Measurements from ENCODE around the gene IBA57.

The IBA57 gene

DNA sequence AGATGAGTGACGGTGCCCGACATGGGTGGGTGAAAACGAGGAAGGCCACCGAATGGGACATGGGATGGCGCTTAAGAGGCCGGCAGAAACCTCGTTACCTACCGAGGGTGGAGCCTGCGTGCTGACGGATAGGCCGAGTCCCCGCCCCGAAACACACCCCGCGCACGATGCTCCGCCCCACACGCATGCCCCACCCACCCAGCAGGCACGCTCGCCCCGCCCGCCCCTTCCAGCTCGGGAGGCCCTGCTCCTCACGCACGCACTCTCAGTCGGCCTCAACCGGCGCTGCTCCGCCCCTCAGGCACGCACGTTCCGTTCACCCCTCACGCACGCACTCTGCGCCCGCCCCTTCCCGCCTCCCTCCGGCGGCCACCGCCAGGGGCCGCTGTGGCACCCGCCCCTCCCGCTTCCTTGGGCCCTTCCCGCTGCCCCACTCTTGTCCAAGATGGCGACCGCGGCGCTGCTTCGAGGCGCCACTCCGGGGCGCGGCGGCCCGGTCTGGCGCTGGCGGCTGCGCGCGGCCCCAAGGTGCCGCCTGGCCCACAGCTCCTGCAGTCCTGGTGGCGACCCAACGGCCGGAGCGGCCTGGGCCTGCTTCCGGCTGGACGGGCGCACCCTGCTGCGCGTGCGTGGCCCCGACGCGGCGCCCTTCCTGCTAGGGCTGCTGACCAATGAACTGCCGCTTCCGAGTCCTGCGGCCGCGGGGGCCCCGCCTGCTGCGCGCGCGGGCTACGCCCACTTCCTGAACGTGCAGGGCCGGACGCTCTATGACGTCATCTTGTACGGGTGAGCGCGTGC, at the start of gene IBA57:
IBA57 (plus strand) TSS at position 433 of the 798 bp plus-strand sequence; CDS start at position 446, 13 bp downstream.
- Mint-ChIP-seq H3K9me3 (no peaks in the 10 kb centered on the region), H3K4me3 (peak within 1 kb of the TSS; percentile 86), H3K4me1 (ENCODE audit: low read depth) (peaks cover 39% of the 10 kb centered on the region)

DNA sequence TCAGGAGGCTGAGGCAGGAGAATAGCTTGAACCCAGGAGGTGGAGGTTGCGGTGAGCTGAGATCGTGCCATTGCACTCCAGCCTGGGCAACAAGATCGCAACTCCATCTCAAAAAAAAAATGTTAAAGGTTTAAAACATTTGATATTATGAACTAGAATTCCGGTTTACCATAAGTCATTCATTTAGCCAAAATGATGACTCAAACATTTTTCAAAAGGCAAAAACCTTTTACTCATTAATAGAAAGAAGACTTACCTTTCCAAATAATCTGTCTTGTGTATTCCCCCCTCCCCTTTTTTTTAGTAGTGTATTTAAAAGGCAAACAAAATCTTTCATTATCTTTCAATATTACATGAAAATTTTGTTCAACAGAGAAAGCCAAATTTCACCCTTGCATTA, 48.3 kb upstream of the IBA57 start:
- peaks cover 3% of the 10 kb centered on the region for H3K9me3 Mint-ChIP-seq
- H3K4me3 Mint-ChIP-seq: no peak overlapping the region
- no peaks in the 10 kb centered on the region for H3K27me3 Mint-ChIP-seq
- peaks cover 7% of the 10 kb centered on the region for H3K36me3 Mint-ChIP-seq (ENCODE audit: low read depth)
- H3K27ac Mint-ChIP-seq: no peak overlapping the region
- no peaks in the 10 kb centered on the region for H3K4me1 Mint-ChIP-seq (ENCODE audit: low read depth)

More for the DNA sequence above, at the start of gene IBA57:
- H3K36me3 Mint-ChIP-seq (ENCODE audit: low read depth): no peaks in the 10 kb centered on the region
- H3K27ac Mint-ChIP-seq: peak within 1 kb of the TSS; percentile 95
- no peaks in the 10 kb centered on the region for H3K27me3 Mint-ChIP-seq

DNA sequence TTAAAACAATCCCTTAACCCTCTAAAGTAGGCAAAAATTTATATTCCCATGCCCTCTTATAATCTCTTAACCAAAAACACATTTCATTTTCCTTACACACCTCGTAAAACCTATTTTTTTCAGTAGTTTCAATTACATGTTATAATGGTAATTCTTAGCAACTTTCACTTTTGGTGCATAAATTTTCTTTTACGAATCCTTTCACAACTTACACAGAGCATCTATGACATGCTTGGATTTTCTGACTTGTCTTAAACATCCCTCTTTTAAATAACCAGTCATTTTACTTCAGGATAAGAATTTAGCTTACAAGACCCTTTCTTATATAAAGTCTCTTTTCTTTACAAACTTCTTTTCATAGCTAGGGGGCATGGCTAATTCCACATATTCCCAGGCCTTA, 47.6 kb upstream of the IBA57 start:
- Mint-ChIP-seq H3K4me3 (no peak overlapping the region), H3K9me3 (peaks cover 3% of the 10 kb centered on the region), H3K4me1 (ENCODE audit: low read depth) (no peaks in the 10 kb centered on the region), H3K36me3 (ENCODE audit: low read depth) (peaks cover 7% of the 10 kb centered on the region), H3K27me3 (no peaks in the 10 kb centered on the region), H3K27ac (no peak overlapping the region)

DNA sequence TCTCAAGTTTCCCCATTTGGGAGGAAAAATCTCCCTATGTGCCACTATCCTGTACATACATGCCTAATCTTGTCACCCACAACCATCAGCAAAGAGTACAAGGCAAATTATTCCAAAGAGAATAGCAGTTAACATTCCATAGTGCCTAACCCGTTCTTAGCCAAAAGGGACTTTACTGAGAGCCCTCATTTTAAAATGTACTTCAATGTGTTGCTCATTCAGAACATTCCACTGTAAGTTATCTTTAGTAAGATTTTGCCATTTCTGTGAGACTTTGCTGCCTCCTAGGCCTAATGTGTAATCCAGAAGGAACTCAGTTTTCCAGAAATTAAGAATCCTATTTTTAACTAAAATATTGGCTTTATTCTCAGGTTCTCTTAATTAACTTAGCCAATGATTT, 45.3 kb upstream of the IBA57 start:
- H3K4me3 Mint-ChIP-seq: peak overlapping the region; percentile 67
- no peaks in the 10 kb centered on the region for H3K27me3 Mint-ChIP-seq
- peaks cover 7% of the 10 kb centered on the region for H3K36me3 Mint-ChIP-seq (ENCODE audit: low read depth)
- peaks cover 3% of the 10 kb centered on the region for H3K9me3 Mint-ChIP-seq
- H3K4me1 Mint-ChIP-seq (ENCODE audit: low read depth): no peaks in the 10 kb centered on the region
- H3K27ac Mint-ChIP-seq: no peak overlapping the region

DNA sequence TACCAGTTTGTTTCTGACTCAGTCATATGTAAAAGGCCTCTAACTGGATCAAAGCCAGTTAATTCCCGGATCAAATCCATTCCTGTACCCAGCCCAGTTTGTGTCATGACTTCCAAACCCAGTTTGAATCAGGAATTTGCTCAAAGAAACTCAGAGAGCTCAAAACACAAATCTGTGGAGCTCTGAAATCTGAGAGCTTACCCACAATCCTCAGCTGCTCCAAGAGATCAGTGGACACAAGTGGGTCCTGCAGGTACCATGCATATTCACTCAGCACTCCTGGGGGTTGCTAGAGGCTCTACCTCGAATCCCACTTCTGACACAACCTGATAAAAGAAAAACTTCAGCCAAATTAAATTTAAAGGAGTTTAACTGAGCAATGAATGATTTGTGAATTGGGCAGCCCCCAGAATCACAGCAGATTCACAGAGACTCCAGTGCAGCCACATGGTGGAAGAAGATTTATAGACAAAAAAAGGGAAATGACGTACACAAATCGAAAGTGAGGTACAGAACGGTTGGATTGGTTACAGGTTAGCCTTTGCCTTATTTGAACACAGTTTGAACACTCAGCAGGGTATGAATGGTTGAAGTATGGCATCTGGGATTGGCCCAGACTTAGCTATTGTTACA, 44.6 kb upstream of the IBA57 start:
- Mint-ChIP-seq H3K9me3 (peaks cover 3% of the 10 kb centered on the region), H3K27me3 (no peaks in the 10 kb centered on the region), H3K4me3 (peak overlapping the region; percentile 67), H3K4me1 (ENCODE audit: low read depth) (no peaks in the 10 kb centered on the region), H3K27ac (no peak overlapping the region), H3K36me3 (ENCODE audit: low read depth) (peaks cover 7% of the 10 kb centered on the region)

DNA sequence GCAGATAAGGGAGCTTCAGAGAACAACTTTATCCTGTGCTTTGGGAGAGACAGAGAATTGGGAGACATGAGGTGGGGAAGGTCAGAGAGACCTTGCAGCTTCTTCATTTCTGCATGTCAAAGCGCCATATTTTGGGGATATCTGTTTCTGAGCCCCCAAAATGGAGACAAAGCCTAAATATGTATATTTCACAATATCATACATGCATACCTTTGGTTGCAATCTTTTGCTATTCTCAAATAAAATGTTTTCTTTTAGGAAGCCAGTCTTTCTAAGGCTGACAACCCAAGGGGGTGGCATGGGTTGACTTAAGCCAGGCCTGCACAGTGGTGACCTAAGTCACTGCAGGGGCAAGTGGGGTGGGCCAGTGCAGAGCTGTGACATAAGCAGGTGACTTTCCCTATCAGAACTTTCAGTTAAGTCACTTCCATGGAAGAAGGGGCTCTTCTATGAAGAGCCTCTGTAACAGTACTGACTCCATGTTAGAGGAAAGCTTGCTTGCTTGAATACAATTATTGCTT, 42.6 kb upstream of the IBA57 start:
- Mint-ChIP-seq H3K4me1 (ENCODE audit: low read depth) (no peaks in the 10 kb centered on the region), H3K4me3 (no peak overlapping the region), H3K27me3 (peaks cover 9% of the 10 kb centered on the region), H3K27ac (no peak overlapping the region), H3K36me3 (ENCODE audit: low read depth) (peaks cover 2% of the 10 kb centered on the region), H3K9me3 (peaks cover 2% of the 10 kb centered on the region)

DNA sequence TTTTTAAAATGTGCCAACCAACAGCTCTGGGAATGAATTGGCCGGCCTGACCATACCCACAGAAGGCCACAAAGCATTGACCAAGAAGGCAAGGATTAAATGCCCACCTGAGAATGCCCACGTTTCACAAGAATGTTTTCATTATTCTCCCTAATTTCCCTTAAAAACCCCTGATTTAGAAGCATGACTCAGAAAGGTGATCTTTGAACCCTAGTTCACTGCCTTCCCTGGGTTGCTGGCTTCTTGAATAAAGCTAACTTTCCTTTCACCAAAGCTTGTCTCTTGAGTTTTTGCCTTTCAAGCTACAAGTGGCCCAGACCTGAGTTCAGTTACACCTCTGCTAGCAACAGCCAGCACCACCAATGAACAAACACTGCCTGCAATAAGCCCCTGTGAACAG, 42.1 kb upstream of the IBA57 start:
- Mint-ChIP-seq H3K36me3 (ENCODE audit: low read depth) (no peaks in the 10 kb centered on the region), H3K4me1 (ENCODE audit: low read depth) (no peaks in the 10 kb centered on the region), H3K27ac (no peak overlapping the region), H3K4me3 (no peak overlapping the region), H3K27me3 (peaks cover 13% of the 10 kb centered on the region), H3K9me3 (no peaks in the 10 kb centered on the region)

DNA sequence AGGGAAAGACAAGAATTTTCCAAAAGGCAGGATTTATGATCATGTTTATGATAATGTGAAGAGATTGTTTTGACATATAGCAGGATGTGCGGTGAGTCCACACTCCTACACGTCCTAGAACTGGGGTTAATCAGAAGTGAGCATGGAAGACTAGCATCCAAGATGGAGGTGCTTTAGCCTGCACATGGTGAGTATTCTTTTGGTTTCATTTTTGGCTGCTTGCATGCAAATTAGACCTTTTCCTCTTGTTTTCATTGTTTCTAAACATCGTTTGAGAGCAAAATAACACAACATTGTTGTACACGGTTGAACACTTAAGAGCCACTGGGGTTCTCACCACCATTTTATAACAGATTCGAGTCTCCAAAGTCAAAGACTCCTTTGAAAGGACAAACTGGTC, 40.4 kb upstream of the IBA57 start:
- Mint-ChIP-seq H3K27ac (no peak overlapping the region), H3K4me3 (no peak overlapping the region), H3K4me1 (ENCODE audit: low read depth) (no peaks in the 10 kb centered on the region), H3K9me3 (no peaks in the 10 kb centered on the region), H3K27me3 (peaks cover 13% of the 10 kb centered on the region), H3K36me3 (ENCODE audit: low read depth) (no peaks in the 10 kb centered on the region)

DNA sequence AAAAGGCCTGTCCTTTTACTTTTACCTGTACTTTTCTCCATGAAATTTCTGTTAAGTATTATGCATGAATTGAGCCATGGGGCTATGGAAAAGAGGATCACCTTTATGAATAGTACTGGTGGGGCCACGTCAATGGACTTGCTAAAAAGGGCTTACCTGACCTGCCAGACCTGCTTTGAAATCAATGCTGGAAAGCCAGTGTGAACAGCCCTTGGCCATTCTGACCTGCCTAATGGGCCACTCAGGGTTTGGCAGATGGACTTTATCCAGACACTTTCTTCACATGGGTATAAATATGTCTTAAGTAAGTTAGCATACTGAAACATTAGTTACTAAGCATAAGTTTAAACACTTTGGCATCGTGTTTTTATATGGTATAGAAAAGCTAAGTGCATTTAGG, 33.8 kb upstream of the IBA57 start:
- H3K9me3 Mint-ChIP-seq: no peaks in the 10 kb centered on the region
- no peak overlapping the region for H3K27ac Mint-ChIP-seq
- no peak overlapping the region for H3K4me3 Mint-ChIP-seq
- no peaks in the 10 kb centered on the region for H3K36me3 Mint-ChIP-seq (ENCODE audit: low read depth)
- H3K4me1 Mint-ChIP-seq (ENCODE audit: low read depth): peaks cover 4% of the 10 kb centered on the region
- peaks cover 13% of the 10 kb centered on the region for H3K27me3 Mint-ChIP-seq

DNA sequence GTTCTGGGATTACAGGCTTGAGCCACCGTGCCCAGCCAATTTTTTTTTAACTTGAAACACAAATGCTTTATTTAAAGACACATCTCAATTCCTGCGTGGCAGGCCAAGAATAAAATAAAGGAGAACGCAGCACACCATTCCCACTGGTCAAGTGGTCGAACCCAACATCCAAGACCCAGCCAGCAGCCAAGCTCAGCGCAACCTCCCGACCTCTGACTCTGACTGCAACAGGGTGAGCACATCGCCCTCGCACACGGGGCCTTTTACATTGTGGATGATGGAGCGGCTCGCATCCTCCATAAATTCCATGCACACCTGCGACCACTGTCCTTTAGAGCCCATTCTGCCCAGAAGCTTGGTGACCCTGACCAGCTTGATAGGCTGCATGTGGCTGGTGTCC, 31.0 kb upstream of the IBA57 start:
- no peaks in the 10 kb centered on the region for H3K9me3 Mint-ChIP-seq
- peaks cover 6% of the 10 kb centered on the region for H3K4me1 Mint-ChIP-seq (ENCODE audit: low read depth)
- no peaks in the 10 kb centered on the region for H3K36me3 Mint-ChIP-seq (ENCODE audit: low read depth)
- H3K27ac Mint-ChIP-seq: no peak overlapping the region
- no peak overlapping the region for H3K4me3 Mint-ChIP-seq
- no peaks in the 10 kb centered on the region for H3K27me3 Mint-ChIP-seq

DNA sequence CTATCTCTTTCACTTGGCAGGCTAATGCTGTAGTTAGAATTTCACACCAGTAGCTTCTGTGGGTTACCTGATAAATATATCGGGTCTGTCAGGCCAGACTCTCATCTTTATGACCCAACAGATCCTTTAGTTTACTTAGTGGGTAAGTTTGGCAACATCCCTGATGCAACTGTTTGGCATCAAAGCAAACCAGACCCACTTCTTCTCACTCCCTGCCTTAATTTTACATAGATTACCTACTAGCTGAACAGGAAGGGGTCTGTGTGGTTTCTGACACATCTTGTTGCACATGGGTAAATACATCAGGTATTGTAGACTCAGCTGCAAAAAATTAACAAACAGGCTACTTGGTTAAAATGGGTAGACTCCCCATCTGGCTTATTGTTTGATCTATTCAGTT, 28.7 kb upstream of the IBA57 start:
- peaks cover 4% of the 10 kb centered on the region for H3K36me3 Mint-ChIP-seq (ENCODE audit: low read depth)
- no peaks in the 10 kb centered on the region for H3K9me3 Mint-ChIP-seq
- H3K4me1 Mint-ChIP-seq (ENCODE audit: low read depth): peaks cover 11% of the 10 kb centered on the region
- no peak overlapping the region for H3K27ac Mint-ChIP-seq
- no peak overlapping the region for H3K4me3 Mint-ChIP-seq
- no peaks in the 10 kb centered on the region for H3K27me3 Mint-ChIP-seq

DNA sequence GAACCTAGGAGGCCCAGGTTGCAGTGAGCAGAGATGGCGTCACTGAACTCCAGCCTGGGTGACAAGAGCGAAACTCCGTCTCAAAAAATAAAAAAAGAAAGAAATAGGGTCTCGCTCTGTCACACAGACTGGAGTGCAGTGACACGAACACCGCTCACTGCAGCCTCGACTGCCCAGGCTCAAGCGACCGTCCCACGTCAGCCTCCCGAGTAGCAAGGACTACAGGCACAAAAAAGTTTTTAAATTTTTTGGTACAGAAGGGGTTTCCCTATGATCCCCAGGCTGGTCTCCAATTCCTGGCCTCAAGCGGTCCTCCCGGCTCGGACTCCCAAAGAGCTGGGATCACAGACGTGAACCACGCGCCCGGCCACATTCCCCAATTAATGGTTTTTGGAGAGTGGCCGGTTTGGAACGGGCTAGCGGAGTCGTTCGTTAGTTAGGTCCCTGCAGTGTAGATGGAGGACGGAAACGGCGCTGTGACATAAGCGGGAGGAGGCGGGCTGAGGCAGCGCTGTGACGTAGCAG, 26.1 kb upstream of the IBA57 start:
- H3K9me3 Mint-ChIP-seq: no peaks in the 10 kb centered on the region
- H3K4me3 Mint-ChIP-seq: peak overlapping the region; percentile 99
- H3K36me3 Mint-ChIP-seq (ENCODE audit: low read depth): peaks cover 14% of the 10 kb centered on the region
- peaks cover 34% of the 10 kb centered on the region for H3K4me1 Mint-ChIP-seq (ENCODE audit: low read depth)
- no peaks in the 10 kb centered on the region for H3K27me3 Mint-ChIP-seq
- H3K27ac Mint-ChIP-seq: peak overlapping the region; percentile 97

DNA sequence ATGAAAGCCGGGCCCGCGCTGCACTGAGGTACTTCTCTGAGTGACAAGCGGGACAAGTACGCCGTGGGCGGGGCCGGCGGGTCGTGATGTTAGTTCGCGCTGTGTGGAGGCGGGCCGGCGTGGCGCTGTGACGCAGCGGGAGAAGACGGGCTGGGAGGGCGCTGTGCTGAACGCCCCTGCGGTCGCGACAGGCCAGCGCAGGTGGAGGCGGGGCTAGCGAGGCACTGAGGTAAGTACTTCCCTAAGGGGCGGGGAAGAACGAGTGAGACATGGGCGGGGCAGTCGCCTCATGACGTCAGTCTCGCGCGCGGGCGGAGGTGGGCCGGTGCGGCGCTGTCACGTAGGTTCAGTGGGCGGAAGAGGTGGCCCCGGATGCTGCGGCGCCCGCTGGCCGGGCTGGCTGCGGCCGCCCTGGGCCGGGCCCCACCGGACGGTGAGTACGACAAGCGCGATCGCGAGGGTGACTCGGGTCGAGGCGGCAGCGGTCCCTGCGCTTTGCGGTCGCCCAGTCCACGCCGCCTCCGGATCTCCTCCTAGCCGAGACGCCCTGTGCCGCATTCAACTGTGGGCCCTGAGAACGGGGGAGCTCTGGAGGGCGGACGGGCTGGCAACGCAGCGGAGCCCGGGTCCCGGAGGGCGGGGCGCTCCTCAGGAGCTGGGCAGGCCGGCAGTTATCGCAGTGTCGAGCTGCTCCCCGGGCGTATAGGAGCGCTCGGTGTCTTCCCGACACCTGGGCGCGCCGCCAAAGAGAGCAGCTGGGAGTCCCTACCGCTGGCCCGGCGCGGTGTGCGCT, 25.5 kb upstream of the IBA57 start, which contains the start of gene GUK1:
GUK1 (plus strand) TSS at position 349 of the 793 bp plus-strand sequence; CDS start at position 373, 24 bp downstream.
- peaks cover 34% of the 10 kb centered on the region for H3K4me1 Mint-ChIP-seq (ENCODE audit: low read depth)
- no peaks in the 10 kb centered on the region for H3K27me3 Mint-ChIP-seq
- peaks cover 14% of the 10 kb centered on the region for H3K36me3 Mint-ChIP-seq (ENCODE audit: low read depth)
- H3K27ac Mint-ChIP-seq: peak within 1 kb of the TSS; percentile 97
- H3K9me3 Mint-ChIP-seq: no peaks in the 10 kb centered on the region
- peak within 1 kb of the TSS; percentile 99 for H3K4me3 Mint-ChIP-seq

DNA sequence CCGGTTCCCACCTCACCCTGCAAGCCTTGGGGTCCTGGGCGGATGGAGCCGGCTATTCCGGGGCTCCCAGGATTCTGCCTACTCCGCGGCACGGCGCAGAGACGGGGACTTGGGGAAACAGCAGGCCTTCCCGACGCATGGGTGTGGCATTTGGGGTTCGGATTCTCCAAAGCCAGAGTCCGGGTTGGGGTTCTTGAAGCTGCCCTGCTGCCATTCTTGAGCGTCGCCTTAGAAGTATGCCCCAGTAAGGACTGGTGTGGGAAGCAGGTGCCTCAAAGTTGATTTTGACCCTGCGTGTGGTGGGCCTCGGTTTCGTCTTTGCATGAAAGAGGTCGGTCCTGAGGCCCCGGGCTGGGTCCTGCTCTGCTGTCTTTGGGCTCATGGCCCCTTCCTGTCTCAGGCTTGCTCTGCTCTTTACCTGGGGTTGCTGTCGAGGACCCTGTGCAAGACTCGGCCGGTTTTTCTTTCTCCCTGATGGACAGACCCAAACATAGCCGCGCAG, 24.8 kb upstream of the IBA57 start:
- H3K9me3 Mint-ChIP-seq: no peaks in the 10 kb centered on the region
- peak overlapping the region; percentile 97 for H3K27ac Mint-ChIP-seq
- H3K36me3 Mint-ChIP-seq (ENCODE audit: low read depth): peaks cover 14% of the 10 kb centered on the region
- H3K4me3 Mint-ChIP-seq: peak overlapping the region; percentile 99
- peaks cover 34% of the 10 kb centered on the region for H3K4me1 Mint-ChIP-seq (ENCODE audit: low read depth)
- no peaks in the 10 kb centered on the region for H3K27me3 Mint-ChIP-seq

Measured in stimulated activated naive CD8-positive, alpha-beta T cell treated with anti-CD3 and anti-CD28 coated beads, Interleukin-15, Interleukin-2, amounts not matched to agents 100 ng/mL and 50 ng/mL, for 24 hours (primary cell).